ENCODE measurements around the gene ZNF718.

DNA sequence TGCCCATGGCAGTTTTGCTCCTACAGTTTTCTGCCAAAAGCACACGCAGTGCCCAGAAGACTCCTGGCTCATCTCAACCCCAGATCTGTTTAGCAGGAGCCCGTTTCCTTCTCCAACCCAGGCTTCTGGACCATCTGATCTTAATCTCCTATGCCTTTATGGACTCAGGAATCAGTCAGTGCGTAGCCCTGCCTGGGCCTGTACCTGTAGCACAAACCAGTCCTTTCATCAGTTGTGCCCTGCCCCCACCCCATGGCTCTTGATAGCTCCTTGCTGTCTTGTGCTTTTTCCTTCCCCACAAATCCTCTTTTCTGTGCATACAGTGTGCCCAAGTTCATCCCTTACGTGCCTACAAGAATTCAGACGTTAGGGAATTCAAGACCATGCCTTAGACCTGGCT lies 1.5 kb downstream of the ZNF718 start:
- TF ChIP-seq, protein P1, sequence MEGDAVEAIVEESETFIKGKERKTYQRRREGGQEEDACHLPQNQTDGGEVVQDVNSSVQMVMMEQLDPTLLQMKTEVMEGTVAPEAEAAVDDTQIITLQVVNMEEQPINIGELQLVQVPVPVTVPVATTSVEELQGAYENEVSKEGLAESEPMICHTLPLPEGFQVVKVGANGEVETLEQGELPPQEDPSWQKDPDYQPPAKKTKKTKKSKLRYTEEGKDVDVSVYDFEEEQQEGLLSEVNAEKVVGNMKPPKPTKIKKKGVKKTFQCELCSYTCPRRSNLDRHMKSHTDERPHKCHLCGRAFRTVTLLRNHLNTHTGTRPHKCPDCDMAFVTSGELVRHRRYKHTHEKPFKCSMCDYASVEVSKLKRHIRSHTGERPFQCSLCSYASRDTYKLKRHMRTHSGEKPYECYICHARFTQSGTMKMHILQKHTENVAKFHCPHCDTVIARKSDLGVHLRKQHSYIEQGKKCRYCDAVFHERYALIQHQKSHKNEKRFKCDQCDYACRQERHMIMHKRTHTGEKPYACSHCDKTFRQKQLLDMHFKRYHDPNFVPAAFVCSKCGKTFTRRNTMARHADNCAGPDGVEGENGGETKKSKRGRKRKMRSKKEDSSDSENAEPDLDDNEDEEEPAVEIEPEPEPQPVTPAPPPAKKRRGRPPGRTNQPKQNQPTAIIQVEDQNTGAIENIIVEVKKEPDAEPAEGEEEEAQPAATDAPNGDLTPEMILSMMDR (IDR thresholded peaks at IDR 0.05; ENCODE audit: low read depth, low read length) = no peak
- TF ChIP-seq EZH2phosphoT487 (IDR thresholded peaks at IDR 0.05; ENCODE audit: low read depth) = no peak
